ENCODE data around the gene UPF2. TPM values are rescaled to one million over a fixed set of nuclear protein-coding genes. Genes with fewer than 3 reads are reported as not detected.

Gene UPF2
- total RNA-seq, 4 donors from 2014 or later: 20.6 to 24.8 (median 21.9) TPM

DNA sequence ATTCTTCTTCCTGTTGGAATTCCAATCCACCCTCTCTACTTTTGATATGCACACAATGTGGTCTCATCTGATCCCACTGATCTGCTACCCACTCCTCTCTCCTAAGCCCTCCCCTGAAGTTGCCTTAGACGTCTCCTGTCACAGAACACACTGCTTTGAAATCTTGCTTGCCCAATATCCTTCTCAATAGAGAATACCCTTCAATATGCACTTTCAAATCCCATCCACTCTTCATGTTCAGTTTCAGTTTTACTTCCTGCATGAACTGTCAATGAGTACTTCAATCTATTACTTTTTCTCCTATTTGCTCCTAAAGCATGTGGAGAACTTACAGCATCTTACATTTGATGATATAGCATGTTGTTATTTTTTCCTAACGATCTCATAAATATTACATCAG, 93.5 kb downstream of the UPF2 start:
- 86 to 92% methylated on average over 2 of the region's 2 CpGs for WGBS, 2 donors
- no peak for TF ChIP-seq POLR2A (IDR thresholded peaks at IDR 0.05)
- TF ChIP-seq, protein P1, sequence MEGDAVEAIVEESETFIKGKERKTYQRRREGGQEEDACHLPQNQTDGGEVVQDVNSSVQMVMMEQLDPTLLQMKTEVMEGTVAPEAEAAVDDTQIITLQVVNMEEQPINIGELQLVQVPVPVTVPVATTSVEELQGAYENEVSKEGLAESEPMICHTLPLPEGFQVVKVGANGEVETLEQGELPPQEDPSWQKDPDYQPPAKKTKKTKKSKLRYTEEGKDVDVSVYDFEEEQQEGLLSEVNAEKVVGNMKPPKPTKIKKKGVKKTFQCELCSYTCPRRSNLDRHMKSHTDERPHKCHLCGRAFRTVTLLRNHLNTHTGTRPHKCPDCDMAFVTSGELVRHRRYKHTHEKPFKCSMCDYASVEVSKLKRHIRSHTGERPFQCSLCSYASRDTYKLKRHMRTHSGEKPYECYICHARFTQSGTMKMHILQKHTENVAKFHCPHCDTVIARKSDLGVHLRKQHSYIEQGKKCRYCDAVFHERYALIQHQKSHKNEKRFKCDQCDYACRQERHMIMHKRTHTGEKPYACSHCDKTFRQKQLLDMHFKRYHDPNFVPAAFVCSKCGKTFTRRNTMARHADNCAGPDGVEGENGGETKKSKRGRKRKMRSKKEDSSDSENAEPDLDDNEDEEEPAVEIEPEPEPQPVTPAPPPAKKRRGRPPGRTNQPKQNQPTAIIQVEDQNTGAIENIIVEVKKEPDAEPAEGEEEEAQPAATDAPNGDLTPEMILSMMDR (IDR thresholded peaks at IDR 0.05): no peak
- H3K4me3 ChIP-seq (ENCODE audit: low read depth, poor library complexity, severe bottlenecking): no peak overlapping the region
- DNase-seq (ENCODE audit: low spot score in 2 of 2): no peak
- intact Hi-C loops (cut with DNase I; ENCODE audit: low total_unique reads): no loop called here

DNA sequence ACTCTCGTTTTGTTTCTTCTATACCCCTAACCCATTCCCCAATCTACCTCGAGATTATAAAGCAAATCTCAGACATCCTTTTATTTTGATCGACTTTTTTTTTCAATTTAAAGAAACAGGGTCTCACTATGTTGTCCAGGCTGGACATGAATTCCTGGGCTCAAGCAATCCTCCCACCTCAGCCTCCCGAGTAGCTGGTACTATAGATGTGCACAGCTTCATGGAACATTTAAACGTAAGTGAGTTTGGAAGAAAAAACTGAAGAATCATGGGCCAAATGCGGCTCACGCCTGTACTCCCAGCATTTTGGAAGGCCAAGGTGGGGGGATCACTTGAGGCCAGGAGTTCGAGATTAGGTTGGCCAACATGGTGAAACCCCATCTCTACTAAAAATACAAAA, 96.0 kb downstream of the UPF2 start:
- H3K4me3 ChIP-seq (ENCODE audit: low read depth, poor library complexity, severe bottlenecking): no peak overlapping the region
- 94 to 96% methylated on average over 8 of the region's 8 CpGs for WGBS, 2 donors
- no peak for TF ChIP-seq POLR2A (IDR thresholded peaks at IDR 0.05)
- TF ChIP-seq, protein P1 (IDR thresholded peaks at IDR 0.05): no peak
- intact Hi-C loops (cut with DNase I; ENCODE audit: low total_unique reads): no loop called here
- DNase-seq (ENCODE audit: low spot score in 2 of 2): no peak

- DNase-seq (ENCODE audit: low spot score in 2 of 2): no peak
- intact Hi-C loops (cut with DNase I; ENCODE audit: low total_unique reads): no loop called here
- H3K4me3 ChIP-seq (ENCODE audit: low read depth, poor library complexity, severe bottlenecking): no peak overlapping the region
- TF ChIP-seq, protein P1 (IDR thresholded peaks at IDR 0.05): no peak
- no peak for TF ChIP-seq POLR2A (IDR thresholded peaks at IDR 0.05)
- 78 to 87% methylated on average over 8 of the region's 8 CpGs for WGBS, 2 donors
These were observed 106.0 kb downstream of the UPF2 start for GRCh38 chr10:11936389-11937152.

DNA sequence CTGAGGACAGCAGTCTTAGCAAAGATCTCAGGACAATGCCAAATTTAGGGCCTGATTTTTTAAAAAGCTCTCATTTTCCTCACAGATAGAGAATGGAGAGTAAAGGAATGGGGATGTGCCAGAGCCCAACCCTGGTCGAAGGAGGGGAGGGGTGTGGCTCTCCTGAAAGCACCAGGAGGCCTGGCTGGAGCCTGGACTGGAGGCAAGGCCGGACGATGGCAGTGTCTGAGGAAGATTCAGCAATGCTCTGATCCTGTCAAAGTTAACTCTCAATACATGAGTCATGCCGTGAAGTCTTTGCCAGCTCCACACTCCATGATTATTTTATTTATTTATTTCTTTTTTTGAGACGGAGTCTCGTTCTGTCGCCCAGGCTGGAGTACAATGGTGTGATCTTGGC, 108.3 kb downstream of the UPF2 start:
- intact Hi-C loops (cut with DNase I; ENCODE audit: low total_unique reads): no loop called here
- no peak for TF ChIP-seq POLR2A (IDR thresholded peaks at IDR 0.05)
- no peak for DNase-seq (ENCODE audit: low spot score in 2 of 2)
- WGBS, 2 donors: 38 to 58% methylated on average over 7 of the region's 7 CpGs
- H3K4me3 ChIP-seq (ENCODE audit: low read depth, poor library complexity, severe bottlenecking): no peak overlapping the region

GRCh38 chr10:11933577-11934223, 108.9 kb downstream of the UPF2 start:
- TF ChIP-seq POLR2A (IDR thresholded peaks at IDR 0.05): no peak
- TF ChIP-seq, protein P1 (IDR thresholded peaks at IDR 0.05): no peak
- intact Hi-C loops (cut with DNase I; ENCODE audit: low total_unique reads): no loop called here
- H3K4me3 ChIP-seq (ENCODE audit: low read depth, poor library complexity, severe bottlenecking): no peak overlapping the region
- 48 to 52% methylated on average over 3 of the region's 3 CpGs for WGBS, 2 donors
- DNase-seq (ENCODE audit: low spot score in 2 of 2): no peak

GRCh38 chr10:11931038-11931437, 111.6 kb downstream of the UPF2 start:
- intact Hi-C loops (cut with DNase I; ENCODE audit: low total_unique reads): no loop called here
- no peak for DNase-seq (ENCODE audit: low spot score in 2 of 2)
- no peak for TF ChIP-seq POLR2A (IDR thresholded peaks at IDR 0.05)
- TF ChIP-seq, protein P1 (IDR thresholded peaks at IDR 0.05): no peak
- no peak overlapping the region for H3K4me3 ChIP-seq (ENCODE audit: low read depth, poor library complexity, severe bottlenecking)
- WGBS, 2 donors: 97% methylated on average over 4 of the region's 4 CpGs

Measured in lower leg skin (tissue), 4 donors.